Ammon's horn (tissue), 1 donor: ENCODE results near the gene GRSF1.
"Not testable (repeated sequence)": the region's sequence is repeated elsewhere in the genome, so short reads cannot be mapped to it uniquely, and the experiment has no call there.

Experiments
- DNase-seq: peaks from one replicate; pipeline ENCODE4 v3.0.0-alpha.2; 2016; ENCODE audit warnings: low spot score

Gene GRSF1, protein sequence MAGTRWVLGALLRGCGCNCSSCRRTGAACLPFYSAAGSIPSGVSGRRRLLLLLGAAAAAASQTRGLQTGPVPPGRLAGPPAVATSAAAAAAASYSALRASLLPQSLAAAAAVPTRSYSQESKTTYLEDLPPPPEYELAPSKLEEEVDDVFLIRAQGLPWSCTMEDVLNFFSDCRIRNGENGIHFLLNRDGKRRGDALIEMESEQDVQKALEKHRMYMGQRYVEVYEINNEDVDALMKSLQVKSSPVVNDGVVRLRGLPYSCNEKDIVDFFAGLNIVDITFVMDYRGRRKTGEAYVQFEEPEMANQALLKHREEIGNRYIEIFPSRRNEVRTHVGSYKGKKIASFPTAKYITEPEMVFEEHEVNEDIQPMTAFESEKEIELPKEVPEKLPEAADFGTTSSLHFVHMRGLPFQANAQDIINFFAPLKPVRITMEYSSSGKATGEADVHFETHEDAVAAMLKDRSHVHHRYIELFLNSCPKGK

DNA sequence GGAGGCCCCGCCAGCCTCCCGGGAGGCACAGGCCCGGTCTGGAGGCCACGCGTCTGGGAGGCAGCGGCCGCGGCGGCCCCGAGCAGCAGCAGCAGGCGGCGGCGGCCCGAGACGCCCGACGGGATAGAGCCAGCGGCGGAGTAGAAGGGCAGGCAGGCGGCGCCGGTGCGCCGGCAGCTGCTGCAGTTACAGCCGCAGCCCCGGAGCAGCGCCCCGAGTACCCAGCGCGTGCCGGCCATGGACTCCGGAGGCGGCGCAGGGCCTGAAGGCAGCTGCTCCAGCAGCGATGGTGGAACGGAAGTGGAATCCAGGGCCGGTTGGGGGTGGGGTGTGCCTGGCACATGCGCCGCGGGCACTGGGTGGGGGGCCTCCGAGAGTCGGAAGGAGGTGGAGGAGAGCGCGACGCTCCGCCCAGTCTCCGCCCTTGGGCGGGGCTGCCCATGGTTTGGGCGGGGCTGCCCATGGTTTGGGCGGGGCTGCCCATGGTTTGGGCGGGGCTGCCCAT, at the start of gene GRSF1:
Gene GRSF1, minus strand, starts transcription at position 302 of the 505 bp plus-strand sequence. Its CDS starts 63 bp downstream, at position 239.
- peak; percentile 96 for DNase-seq

GRCh38 chr4:70885174-70885573, 45.5 kb upstream of the GRSF1 start:
- DNase-seq, result no peak

- no peak for DNase-seq
Measured at GRCh38 chr4:70880739-70881138, 41.0 kb upstream of the GRSF1 start.

DNA sequence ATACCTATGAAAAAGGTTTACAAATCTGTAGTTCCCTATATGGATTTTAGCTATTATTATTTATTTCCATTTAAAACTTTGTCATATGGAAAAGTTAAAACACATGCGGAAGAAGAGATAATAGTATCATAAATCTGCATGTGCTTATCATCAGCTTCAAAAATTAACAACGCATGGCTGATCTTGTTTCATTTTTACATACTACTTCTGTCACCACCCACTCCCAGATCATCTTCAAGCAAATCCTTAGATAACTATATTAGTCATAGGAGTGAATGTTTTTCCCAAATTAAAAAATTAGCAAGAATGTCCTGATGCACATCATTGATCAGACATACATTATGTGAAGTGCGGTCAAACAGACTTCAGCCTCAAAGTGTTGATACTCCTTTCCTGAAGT, 37.9 kb upstream of the GRSF1 start:
- DNase-seq, result no peak

GRCh38 chr4:70874268-70875156, 34.8 kb upstream of the GRSF1 start:
- DNase-seq, result no peak

GRCh38 chr4:70873216-70873615, 33.5 kb upstream of the GRSF1 start:
- DNase-seq, result no peak

DNA sequence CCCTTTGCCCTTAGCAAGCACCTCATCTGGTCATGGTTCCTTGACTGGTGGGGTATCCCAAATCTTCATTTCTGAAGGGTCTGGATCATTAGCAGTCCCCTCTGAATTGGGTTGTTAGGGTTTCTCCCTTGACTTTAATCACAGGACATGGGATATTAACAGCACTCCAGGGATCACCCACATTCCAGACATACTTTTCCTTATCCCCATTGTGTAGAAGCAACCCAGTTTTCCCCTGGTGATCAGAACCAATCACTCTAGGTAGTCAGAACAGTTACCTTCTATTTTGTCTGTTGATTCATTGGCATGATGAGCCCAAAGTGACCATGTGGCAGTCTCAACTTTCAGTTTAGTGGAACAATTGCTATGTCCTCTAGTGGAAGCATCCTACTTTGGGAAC, 29.1 kb upstream of the GRSF1 start:
- no peak for DNase-seq

GRCh38 chr4:70863099-70863790, 23.6 kb upstream of the GRSF1 start:
- DNase-seq, result no peak

GRCh38 chr4:70859066-70859465, 19.4 kb upstream of the GRSF1 start:
- DNase-seq, result no peak

DNA sequence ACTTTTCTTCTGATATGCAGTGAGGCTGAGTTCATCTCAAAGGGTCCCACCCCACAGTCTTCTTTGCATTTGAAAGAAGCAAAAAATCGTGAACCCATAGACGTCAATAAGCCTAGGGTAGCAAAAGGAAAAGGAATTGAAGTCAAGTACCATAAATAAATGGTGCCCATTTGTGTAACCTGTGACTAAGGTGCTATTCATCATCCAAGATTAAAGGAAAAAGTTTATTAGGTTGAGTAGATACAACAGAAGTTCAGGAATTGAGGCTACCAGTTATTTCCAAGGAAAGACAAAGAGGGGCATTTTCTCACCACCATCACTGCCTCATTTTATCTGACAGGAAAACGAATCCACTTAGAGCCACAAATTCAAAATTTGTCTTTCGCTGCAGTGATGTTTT, 18.8 kb upstream of the GRSF1 start:
- no peak for DNase-seq

DNA sequence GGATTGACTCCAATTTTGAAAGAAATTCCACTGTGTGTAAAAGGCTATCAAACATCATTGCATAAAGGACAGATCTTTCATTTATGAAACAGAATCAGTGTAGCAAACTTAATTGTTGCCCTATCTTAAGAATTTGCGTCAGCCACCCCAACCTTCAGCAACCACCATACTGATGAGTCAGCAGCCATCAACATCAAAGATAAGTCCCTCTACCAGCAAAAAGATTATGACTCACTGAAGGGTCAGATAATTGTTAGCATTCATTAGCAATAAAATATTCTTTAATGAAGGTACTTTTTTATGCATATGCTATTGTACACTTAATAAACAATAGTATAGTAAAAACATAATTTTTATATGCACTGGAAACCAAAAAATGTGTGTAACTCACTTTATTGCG, 15.8 kb upstream of the GRSF1 start:
- DNase-seq, result no peak

GRCh38 chr4:70849291-70849690, 9.6 kb upstream of the GRSF1 start:
- no peak for DNase-seq

GRCh38 chr4:70844180-70844579, 4.5 kb upstream of the GRSF1 start:
- DNase-seq, result no peak

DNA sequence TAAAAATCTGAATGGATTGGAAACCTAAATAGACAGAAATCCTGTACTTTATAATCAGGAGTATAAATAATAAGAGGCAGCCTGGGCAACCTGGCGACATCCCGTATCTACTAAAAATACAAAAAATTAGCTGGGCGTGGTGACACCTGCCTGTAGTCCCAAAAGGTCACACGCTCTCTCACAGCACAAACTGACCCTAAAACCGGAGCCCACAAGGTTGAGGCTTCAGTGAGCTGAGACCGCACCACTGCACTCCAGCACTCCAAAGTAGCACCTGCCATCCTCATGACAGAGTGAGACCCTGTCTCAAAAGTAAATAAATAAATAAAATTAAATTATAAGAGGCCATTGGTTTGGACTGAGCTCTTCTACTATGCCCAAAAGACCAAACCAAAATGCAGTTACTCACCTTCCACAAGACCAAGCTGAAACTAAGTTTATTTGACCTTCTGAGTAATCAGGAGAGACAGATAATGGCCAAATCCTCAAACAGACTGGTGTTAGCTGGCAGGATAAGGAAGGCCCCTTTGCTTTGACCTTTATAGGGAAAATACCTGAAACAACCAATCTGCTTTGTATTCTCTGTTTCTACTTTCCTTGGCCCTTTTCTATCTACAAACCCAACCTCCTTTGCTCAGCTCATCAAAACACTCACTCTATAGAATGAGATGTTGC, 3.2 kb upstream of the GRSF1 start:
- no peak for DNase-seq

- DNase-seq, result no peak
Measured at GRCh38 chr4:70841951-70842350, 2.3 kb upstream of the GRSF1 start.

DNA sequence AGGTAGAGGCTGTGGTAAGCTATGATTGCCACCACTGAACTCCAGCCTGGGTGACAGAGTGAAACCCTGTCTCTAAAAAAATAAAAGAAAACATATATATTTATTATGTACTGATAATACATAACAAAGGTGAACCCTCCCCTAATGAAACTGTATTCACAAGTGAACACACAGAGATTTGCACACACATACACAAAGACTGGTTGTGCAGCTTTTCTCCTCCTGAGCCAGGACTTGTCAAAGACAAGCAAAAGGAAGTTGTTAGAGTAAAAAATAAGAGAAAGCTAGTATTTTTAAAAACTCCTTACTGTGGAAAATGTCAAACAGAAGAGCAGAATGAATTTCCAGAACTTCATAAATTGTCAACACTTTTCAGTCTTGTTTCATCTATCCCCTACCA, 1.5 kb upstream of the GRSF1 start:
- DNase-seq, result no peak

DNA sequence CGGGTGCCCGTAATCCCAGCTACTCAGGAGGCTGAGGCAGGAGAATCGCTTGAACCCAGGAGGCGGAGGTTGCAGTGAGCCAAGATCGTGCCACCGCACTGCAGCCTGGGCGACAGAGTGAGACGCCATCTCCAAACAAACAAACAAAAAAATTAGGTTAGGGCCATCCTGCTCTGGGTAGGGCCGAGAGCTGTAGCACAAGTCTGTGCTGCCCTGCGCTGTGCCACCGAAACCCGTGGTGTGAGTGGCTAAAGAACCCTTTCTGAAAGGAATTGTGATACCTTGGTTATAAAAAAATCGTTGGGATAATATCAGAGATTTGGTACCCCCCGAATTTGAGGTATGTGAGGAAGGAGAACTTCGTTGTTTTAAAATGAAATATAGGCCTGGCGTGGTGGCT, 941 bp upstream of the GRSF1 start:
- DNase-seq, result not testable (repeated sequence)

DNA sequence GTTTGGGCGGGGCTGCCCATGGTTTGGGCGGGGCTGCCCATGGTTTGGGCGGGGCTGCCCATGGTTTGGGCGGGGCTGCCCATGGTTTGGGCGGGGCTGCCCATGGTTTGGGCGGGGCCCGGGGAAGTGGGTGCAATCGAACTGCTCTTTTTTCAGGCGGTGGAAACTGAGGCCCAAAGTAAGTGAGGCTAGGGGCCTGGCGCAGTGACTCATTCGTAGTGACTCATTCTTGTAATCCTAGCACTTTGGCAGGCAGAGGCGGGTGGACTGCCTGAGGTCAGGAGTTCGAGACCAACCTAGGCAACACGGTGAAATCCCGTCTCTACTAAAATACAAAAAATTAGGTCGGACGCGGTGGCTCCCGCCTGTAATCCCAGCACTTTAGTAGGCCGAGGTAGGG, 447 bp upstream of the GRSF1 start:
- DNase-seq, result peak; percentile 35

DNA sequence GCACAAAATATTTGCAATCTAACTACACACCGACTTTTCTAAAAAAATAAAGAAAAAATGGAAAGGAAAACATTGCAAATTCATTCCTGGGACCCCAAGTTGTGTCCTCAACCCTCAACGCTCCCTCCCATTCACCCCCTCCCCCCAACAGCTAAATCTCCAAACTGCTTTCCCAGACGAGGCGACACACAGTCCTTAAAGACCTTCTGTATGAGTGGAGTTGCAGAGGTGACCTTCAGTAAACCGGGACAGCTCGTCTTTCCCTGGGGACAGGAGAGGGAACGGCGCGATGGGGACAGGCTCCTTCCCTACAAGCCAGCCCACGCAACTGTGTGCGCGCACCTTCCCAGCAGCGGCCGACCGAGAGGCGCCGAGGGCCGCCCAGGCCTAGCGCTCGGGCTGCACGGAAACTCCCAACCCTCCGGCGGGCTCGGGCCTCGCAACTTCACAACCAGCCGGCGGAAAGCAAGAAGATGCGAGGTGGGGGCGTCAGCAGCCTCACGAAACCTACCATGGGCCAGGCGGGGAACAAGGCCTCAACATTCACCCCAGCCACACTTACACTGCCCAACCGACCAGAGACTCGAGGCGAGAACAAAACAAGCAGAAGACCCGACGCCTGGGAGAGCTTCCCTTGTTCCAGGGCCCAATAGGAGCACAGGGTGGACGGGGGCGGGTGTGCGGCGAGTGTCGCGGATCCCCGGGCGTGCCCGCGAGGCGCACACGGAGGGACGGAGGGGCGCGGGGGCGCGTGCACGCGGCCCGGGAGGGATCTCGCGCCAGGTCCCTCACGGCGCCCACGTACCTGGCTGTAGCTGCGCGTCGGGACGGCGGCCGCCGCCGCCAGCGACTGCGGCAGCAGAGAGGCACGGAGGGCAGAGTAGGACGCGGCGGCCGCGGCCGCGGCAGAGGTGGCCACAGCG, 763 bp downstream of the GRSF1 start:
- DNase-seq, result peak; percentile 57

DNA sequence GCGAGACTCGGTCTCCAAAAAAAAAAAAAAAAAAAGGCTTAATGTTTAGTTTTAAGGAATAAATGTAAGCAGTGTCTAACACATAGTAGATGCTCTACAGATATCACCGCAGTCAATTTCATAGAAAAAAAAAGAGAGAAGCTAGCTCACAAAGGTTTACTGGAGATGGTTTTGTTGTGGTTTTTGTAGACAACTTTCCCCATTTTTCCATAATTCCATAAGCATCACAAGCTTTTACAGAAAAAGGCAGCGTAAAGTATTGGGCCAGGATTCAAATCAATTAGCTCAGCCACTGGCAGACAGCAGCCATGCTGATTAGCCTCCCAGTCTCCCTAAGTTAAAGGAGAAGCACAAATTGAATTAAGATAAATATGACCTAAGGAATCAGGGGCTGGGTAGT, 1.5 kb downstream of the GRSF1 start:
- DNase-seq, result no peak
